ENCODE data around the gene APLF. TPM values are rescaled to one million over a fixed set of nuclear protein-coding genes. Genes with fewer than 3 reads are reported as not detected.

APLF gene
- total and polyA plus RNA-seq, 2 experiments from 2014 or later = 3.1 to 5.9 TPM

- no peak for DNase-seq (ENCODE audit: low read depth in 1 of 2, low spot score in 1 of 2)
- no peak overlapping the region for H3K27ac ChIP-seq
These were observed 44.9 kb downstream of the APLF start for GRCh38 chr2:68512326-68512725.

DNA sequence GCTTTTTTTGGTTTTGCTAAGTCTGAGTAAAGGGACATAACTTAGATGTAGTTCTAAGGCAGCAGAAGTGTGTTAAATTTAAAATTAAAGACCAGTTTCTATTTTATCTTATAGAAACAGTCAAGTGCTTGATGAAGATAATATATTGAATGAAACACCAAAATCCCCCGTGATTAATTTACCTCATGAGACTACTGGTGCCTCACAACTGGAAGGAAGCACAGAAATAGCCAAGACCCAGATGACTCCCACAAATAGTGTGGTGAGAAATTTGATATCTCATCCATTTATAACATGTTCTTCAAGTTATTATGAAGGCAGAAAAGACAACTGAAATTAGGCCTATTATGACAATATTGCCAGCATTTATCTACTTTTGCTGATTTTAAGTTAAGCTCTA, 45.6 kb downstream of the APLF start:
- H3K27me3 ChIP-seq = no peaks in the 10 kb centered on the region
- no peaks in the 10 kb centered on the region for H3K9me3 ChIP-seq (ENCODE audit: low read depth)
- H3K4me1 ChIP-seq (ENCODE audit: low read depth) = no peaks in the 10 kb centered on the region
- H3K4me3 ChIP-seq = no peak overlapping the region
- H3K36me3 ChIP-seq = no peaks in the 10 kb centered on the region
- H3K27ac ChIP-seq = no peak overlapping the region
- DNase-seq (ENCODE audit: low read depth in 1 of 2, low spot score in 1 of 2) = no peak
- TF ChIP-seq CTCF (IDR thresholded peaks at IDR 0.05; ENCODE audit: low read depth, low read length) = no peak

More at GRCh38 chr2:68512326-68512725, 44.9 kb downstream of the APLF start:
- Histone ChIP-seq H3K4me3 (no peak overlapping the region), H3K4me1 (ENCODE audit: low read depth) (no peaks in the 10 kb centered on the region), H3K36me3 (no peaks in the 10 kb centered on the region), H3K9me3 (ENCODE audit: low read depth) (no peaks in the 10 kb centered on the region), H3K27me3 (no peaks in the 10 kb centered on the region)
- no peak for TF ChIP-seq CTCF (IDR thresholded peaks at IDR 0.05; ENCODE audit: low read depth, low read length)

- H3K27me3 ChIP-seq = no peaks in the 10 kb centered on the region
- H3K36me3 ChIP-seq = no peaks in the 10 kb centered on the region
- no peaks in the 10 kb centered on the region for H3K9me3 ChIP-seq (ENCODE audit: low read depth)
- no peaks in the 10 kb centered on the region for H3K4me1 ChIP-seq (ENCODE audit: low read depth)
- no peak for DNase-seq (ENCODE audit: low read depth in 1 of 2, low spot score in 1 of 2)
- H3K27ac ChIP-seq = no peak overlapping the region
- no peak overlapping the region for H3K4me3 ChIP-seq
- no peak for TF ChIP-seq CTCF (IDR thresholded peaks at IDR 0.05; ENCODE audit: low read depth, low read length)
These were observed 47.0 kb downstream of the APLF start for GRCh38 chr2:68514316-68514929.

DNA sequence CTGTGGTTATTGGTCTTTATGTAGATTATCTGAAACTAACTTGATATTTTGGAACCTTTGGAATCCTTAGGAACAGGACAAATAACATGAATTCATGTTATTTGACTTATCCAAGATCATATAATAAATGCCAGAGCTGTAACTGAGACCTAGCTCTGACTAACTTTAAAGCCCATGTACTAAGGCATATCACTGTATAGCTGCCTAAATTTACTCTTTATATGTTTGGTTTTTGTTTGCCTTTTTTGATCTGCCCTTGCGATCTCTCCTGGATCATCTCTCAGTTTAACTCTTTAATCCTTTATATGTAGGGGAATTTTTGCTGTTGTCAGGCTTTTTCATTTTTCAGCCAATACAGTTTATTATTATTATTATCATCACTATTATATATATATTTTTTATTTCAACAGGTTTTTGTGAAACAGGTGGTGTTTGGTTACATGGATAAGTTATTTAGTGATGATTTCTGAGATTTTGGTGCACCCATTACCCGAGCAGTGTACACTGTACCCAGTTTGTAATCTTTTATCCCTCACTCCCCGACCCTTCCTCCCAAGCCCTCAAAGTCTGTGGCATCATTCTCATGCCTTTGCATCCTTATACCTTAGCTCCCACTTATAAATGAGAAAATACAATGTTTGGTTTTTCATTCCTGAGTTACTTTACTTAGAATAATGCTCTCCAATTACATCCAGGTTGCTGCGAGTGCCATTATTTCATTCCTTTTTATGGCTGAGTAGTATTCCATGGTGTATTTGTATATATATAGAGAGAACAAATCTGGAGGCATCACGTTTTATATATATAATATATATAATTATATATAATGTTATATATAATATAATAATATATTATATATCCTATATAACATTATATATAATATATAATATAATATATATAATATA, 48.9 kb downstream of the APLF start:
- H3K27me3 ChIP-seq = no peaks in the 10 kb centered on the region
- H3K4me3 ChIP-seq = no peak overlapping the region
- no peaks in the 10 kb centered on the region for H3K36me3 ChIP-seq
- TF ChIP-seq CTCF (IDR thresholded peaks at IDR 0.05; ENCODE audit: low read depth, low read length) = no peak
- H3K27ac ChIP-seq = no peak overlapping the region
- no peak for DNase-seq (ENCODE audit: low read depth in 1 of 2, low spot score in 1 of 2)
- no peaks in the 10 kb centered on the region for H3K9me3 ChIP-seq (ENCODE audit: low read depth)
- no peaks in the 10 kb centered on the region for H3K4me1 ChIP-seq (ENCODE audit: low read depth)

GRCh38 chr2:68519236-68519635, 51.9 kb downstream of the APLF start:
- no peak for TF ChIP-seq CTCF (IDR thresholded peaks at IDR 0.05; ENCODE audit: low read depth, low read length)
- DNase-seq (ENCODE audit: low read depth in 1 of 2, low spot score in 1 of 2) = no peak
- H3K4me3 ChIP-seq = no peak overlapping the region
- H3K27ac ChIP-seq = no peak overlapping the region
- peaks cover 3% of the 10 kb centered on the region for H3K9me3 ChIP-seq (ENCODE audit: low read depth)
- H3K27me3 ChIP-seq = no peaks in the 10 kb centered on the region
- no peaks in the 10 kb centered on the region for H3K36me3 ChIP-seq
- H3K4me1 ChIP-seq (ENCODE audit: low read depth) = no peaks in the 10 kb centered on the region
